CD4-positive, alpha-beta T cell (primary cell): ENCODE measurements around the gene MORN5. TPM values are rescaled to one million over a fixed set of nuclear protein-coding genes. Genes with fewer than 3 reads are reported as not detected.

Experiments
- ATAC-seq: fragments of 200-7000 bp; cut with Tn5 transposase; one replicate; pipeline ENCODE4 v1.10.0; 2022; ENCODE audit warnings: mild to moderate bottlenecking; ENCODE audit not compliant: poor library complexity
- CTCF ChIA-PET: fragments of 350-600 bp; sonication (Branson Sonifier 250); formaldehyde crosslinking; loops from one replicate; lab custom pipeline; 2021; ENCODE audit warnings: antibody characterized with exemption, inconsistent platforms; lab: Charles Lee
- POLR2A ChIA-PET: fragments of 350-600 bp; sonication (Branson Sonifier 250); formaldehyde crosslinking; loops from one replicate; lab custom pipeline; 2021; ENCODE audit warnings: antibody characterized with exemption, inconsistent platforms; lab: Charles Lee
- DNase-seq, 14 experiments: peaks; one replicate each; pipeline ENCODE4 v3.0.0-alpha.2; 2013 to 2020; ENCODE audit warnings: mixed read lengths in 2 of 14
- H3K27ac ChIP-seq, 2 donors: one replicate each; pipeline versions ENCODE4 v1.5.1 to v1.7.0; 2013; ENCODE audit warnings: low read length in 2 of 2, low read depth in 1 of 2, mild to moderate bottlenecking in 1 of 2
- H3K27me3 ChIP-seq, 2 experiments: 1 replicate in 1 of 2; 2 replicates in 1 of 2; pipeline versions ENCODE4 v1.6.1 to v1.7.0; 2013; ENCODE audit warnings: low read length in 2 of 2, control low read depth in 1 of 2, mild to moderate bottlenecking in 1 of 2, moderate library complexity in 1 of 2; ENCODE audit not compliant: insufficient read depth in 2 of 2, control insufficient read depth in 1 of 2
- H3K36me3 ChIP-seq: one replicate; pipeline ENCODE4 v1.6.1; 2013; ENCODE audit warnings: low read length, control low read depth; ENCODE audit not compliant: insufficient read depth
- H3K4me1 ChIP-seq: one replicate; pipeline ENCODE4 v1.6.1; 2013; ENCODE audit warnings: low read length, control low read depth; ENCODE audit not compliant: insufficient read depth
- H3K4me3 ChIP-seq: one replicate; pipeline ENCODE4 v1.5.1; 2013; ENCODE audit warnings: mild to moderate bottlenecking, low read length, moderate library complexity
- H3K9me3 ChIP-seq, 2 experiments: 1 replicate in 1 of 2; 2 replicates in 1 of 2; pipeline versions ENCODE4 v1.6.1 to v1.7.0; 2013; ENCODE audit warnings: low read length in 2 of 2, mild to moderate bottlenecking in 2 of 2, control low read depth in 1 of 2, moderate library complexity in 1 of 2; ENCODE audit not compliant: control insufficient read depth in 1 of 2, insufficient read depth in 1 of 2
- H3K27ac Mint-ChIP-seq: one replicate; pipeline ENCODE4 v1.8.0; 2020; ENCODE audit warnings: mixed read lengths
- H3K27me3 Mint-ChIP-seq: one replicate; pipeline ENCODE4 v1.8.0; 2021; ENCODE audit warnings: mixed read lengths
- H3K36me3 Mint-ChIP-seq: one replicate; pipeline ENCODE4 v1.8.0; 2021; ENCODE audit warnings: low read depth, mixed read lengths
- H3K4me1 Mint-ChIP-seq: one replicate; pipeline ENCODE4 v1.8.0; 2021; ENCODE audit warnings: low read depth, mixed read lengths
- H3K4me3 Mint-ChIP-seq: one replicate; pipeline ENCODE4 v1.8.0; 2020; ENCODE audit warnings: mild to moderate bottlenecking, mixed read lengths
- H3K9me3 Mint-ChIP-seq: one replicate; pipeline ENCODE4 v1.8.0; 2020; ENCODE audit warnings: mixed read lengths
- intact Hi-C, 2 experiments: fragments of 100-400 bp; cut with DNase I in 1 of 2; cut with micrococcal nuclease in 1 of 2; formaldehyde crosslinking; loops; one replicate each; pipeline versions ENCODE4 v1.15.1 to v1.9.0; 2023 to 2025; cut with DNase I, micrococcal nuclease
- total RNA-seq, 174 experiments: library from RNA in 2 of 174; stranded (reverse) in 2 of 174; gene quantifications; one replicate each; pipeline ENCODE4 v1.2.3 and lab custom pipeline; 2021 to 2026
- TF ChIP-seq, protein P1 (sequence below): fragments of 200-600 bp; IDR thresholded peaks from one replicate; pipeline ENCODE4 v1.8.0; 2022; ENCODE audit warnings: antibody characterized with exemption, mild to moderate bottlenecking

MORN5 gene
- total RNA-seq, 2 experiments from 2014 or later: not detected

DNA sequence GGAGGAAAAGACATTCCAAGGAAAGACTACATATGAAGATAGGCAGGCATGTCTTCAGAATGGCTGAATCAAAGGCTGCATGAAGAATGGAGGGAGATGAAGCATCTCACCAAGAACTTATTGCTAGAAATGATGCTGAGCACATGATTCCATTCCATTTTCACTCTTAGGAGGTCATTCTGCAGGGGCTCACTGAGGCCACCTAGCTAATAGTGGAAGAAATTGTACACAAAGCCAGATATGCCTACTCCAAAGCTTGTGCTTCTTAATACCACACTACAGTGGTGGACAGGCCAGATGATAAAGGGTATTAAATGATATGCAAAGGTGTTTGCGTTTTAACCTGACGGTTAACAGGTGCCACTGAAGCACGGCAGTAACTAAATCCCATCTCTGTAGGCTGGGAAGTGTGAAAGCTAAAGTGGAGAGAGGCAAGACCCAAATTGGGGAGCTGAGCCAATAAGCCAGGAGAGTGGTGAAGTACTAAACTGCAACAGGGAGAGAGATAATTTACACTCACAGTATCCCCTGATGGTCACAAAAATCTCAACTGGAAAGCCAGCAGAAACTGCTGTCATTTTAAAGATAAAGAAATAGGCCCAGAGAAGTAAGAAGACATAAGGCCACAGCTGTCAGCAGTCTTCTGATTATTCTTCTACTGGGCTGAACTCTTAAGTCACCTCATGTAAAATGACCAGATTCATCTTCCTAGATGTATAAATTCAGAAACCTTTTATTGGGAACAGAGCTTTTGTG lies 14.7 kb upstream of the MORN5 start:
- H3K27me3 Mint-ChIP-seq: no peaks in the 10 kb centered on the region
- CTCF ChIA-PET: interaction anchor here (1.1 to 1.5 kb wide), 2 partner anchors 22 to 46 kb away, joined by 3 read pairs; no protein-coding TSS in a partner anchor
- TF ChIP-seq, protein P1, sequence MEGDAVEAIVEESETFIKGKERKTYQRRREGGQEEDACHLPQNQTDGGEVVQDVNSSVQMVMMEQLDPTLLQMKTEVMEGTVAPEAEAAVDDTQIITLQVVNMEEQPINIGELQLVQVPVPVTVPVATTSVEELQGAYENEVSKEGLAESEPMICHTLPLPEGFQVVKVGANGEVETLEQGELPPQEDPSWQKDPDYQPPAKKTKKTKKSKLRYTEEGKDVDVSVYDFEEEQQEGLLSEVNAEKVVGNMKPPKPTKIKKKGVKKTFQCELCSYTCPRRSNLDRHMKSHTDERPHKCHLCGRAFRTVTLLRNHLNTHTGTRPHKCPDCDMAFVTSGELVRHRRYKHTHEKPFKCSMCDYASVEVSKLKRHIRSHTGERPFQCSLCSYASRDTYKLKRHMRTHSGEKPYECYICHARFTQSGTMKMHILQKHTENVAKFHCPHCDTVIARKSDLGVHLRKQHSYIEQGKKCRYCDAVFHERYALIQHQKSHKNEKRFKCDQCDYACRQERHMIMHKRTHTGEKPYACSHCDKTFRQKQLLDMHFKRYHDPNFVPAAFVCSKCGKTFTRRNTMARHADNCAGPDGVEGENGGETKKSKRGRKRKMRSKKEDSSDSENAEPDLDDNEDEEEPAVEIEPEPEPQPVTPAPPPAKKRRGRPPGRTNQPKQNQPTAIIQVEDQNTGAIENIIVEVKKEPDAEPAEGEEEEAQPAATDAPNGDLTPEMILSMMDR: no peak
- H3K4me3 Mint-ChIP-seq: no peak overlapping the region
- Histone ChIP-seq H3K36me3 (peaks cover 63% of the 10 kb centered on the region), H3K4me3 (no peak overlapping the region), H3K4me1 (no peaks in the 10 kb centered on the region), H3K9me3 (no peaks in the 10 kb centered on the region), H3K27me3 (no peaks in the 10 kb centered on the region), H3K27ac (no peak overlapping the region)
- ATAC-seq (no peak), DNase-seq (no peak)
- POLR2A ChIA-PET: no interaction called here
- peaks cover 83% of the 10 kb centered on the region for H3K36me3 Mint-ChIP-seq
- H3K4me1 Mint-ChIP-seq: no peaks in the 10 kb centered on the region
- intact Hi-C loops: no loop called here
- no peaks in the 10 kb centered on the region for H3K9me3 Mint-ChIP-seq
- no peak overlapping the region for H3K27ac Mint-ChIP-seq

DNA sequence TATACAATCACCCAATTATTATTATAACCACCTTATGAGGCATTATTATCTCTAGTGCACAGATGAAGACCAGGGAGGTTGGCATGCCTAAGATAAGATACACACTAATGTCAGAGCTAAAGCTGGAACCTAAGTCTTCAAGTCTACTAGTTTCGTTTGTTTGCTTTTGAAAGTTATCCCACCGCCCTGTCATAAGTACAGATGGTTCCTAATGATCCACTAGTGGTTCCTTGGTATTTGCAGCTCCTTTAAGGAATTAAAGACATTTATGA lies 14.2 kb upstream of the MORN5 start:
- TF ChIP-seq, protein P1: no peak
- DNase-seq (no peak), ATAC-seq (no peak)
- H3K27me3 ChIP-seq: no peaks in the 10 kb centered on the region
- ChIA-PET POLR2A (no interaction called here), CTCF (interaction anchor here (1.1 to 1.5 kb wide), 2 partner anchors 23 to 46 kb away, joined by 3 read pairs; no protein-coding TSS in a partner anchor)
- no peak overlapping the region for H3K4me3 ChIP-seq
- H3K4me3 Mint-ChIP-seq: no peak overlapping the region
- peaks cover 86% of the 10 kb centered on the region for H3K36me3 Mint-ChIP-seq
- intact Hi-C loops: no loop called here
- peaks cover 66% of the 10 kb centered on the region for H3K36me3 ChIP-seq
- no peak overlapping the region for H3K27ac Mint-ChIP-seq
- H3K4me1 Mint-ChIP-seq: no peaks in the 10 kb centered on the region
- H3K9me3 Mint-ChIP-seq: no peaks in the 10 kb centered on the region
- no peaks in the 10 kb centered on the region for H3K4me1 ChIP-seq
- no peaks in the 10 kb centered on the region for H3K27me3 Mint-ChIP-seq
- H3K27ac ChIP-seq: no peak overlapping the region
- no peaks in the 10 kb centered on the region for H3K9me3 ChIP-seq

DNA sequence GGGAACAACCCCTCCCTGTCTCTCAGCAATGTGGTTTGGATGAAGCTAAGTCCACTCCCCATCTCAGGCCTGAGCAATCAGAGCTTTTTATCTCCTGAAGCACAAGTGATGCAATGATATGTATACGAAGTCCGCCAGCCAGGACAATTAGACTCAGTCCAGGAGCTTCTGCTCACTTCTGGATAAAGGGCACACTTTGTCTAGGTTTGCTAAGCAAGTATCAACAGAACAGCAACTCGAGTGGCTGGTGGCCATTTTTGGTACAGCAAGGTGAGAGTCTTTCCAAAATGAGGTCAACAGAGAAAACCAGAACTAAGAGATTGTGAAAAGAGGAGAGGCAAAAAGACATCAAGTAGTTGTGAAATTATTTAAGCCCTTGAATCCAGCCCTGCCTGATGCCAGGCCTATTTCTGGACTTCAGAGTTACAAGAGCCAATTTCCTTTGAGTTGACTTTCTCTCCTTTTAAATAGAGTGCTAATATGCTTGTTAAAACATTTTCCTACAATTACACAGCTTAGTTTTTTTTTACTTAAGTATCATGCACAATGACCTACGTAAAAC lies 8.4 kb upstream of the MORN5 start:
- Histone ChIP-seq H3K27ac (no peak overlapping the region), H3K36me3 (peaks cover 46% of the 10 kb centered on the region), H3K9me3 (no peaks in the 10 kb centered on the region), H3K27me3 (no peaks in the 10 kb centered on the region), H3K4me3 (no peak overlapping the region), H3K4me1 (no peaks in the 10 kb centered on the region)
- CTCF ChIA-PET: no interaction called here
- Mint-ChIP-seq H3K27me3 (no peaks in the 10 kb centered on the region), H3K36me3 (peaks cover 58% of the 10 kb centered on the region), H3K27ac (no peak overlapping the region), H3K4me1 (peaks cover 35% of the 10 kb centered on the region), H3K4me3 (no peak overlapping the region), H3K9me3 (no peaks in the 10 kb centered on the region)
- ATAC-seq (no peak), DNase-seq (no peak)
- POLR2A ChIA-PET: no interaction called here
- TF ChIP-seq, protein P1: no peak
- intact Hi-C loops: no loop called here
